IMR-90 (cell line): ENCODE measurements around the gene PDE4A. TPM values are rescaled to one million over a fixed set of nuclear protein-coding genes. Genes with fewer than 3 reads are reported as not detected.
A peak's percentile ranks its signal among the peaks of the same experiment; 100 is the strongest.
"Not testable (repeated sequence)": the region's sequence is repeated elsewhere in the genome, so short reads cannot be mapped to it uniquely, and the experiment has no call there.

Experiments
- ATAC-seq: fragments of 200-7000 bp; cut with Tn5 transposase; 2 replicates; pipeline ENCODE4 v1.9.1; 2020; ENCODE audit warnings: low read depth, mild to moderate bottlenecking, moderate library complexity
- BruUV-seq: library from RNA; stranded (reverse); fragments of 400-500 nt; replicated peaks from 2 replicates; lab custom pipeline; 2021; lab: Mats Ljungman, UMichigan
- CTCF ChIA-PET: fragments of 300-600 bp; formaldehyde crosslinking; extraction: SDS; loops from one replicate; lab custom pipeline; 2021; ENCODE audit warnings: antibody characterized with exemption; lab: Yijun Ruan, JAX
- POLR2A ChIA-PET: fragments of 300-600 bp; sonication (Branson Sonifier 250); formaldehyde crosslinking; loops from one replicate; lab custom pipeline; 2022; ENCODE audit warnings: antibody characterized with exemption; ENCODE audit not compliant: unreplicated experiment; lab: Charles Lee
- DNase-seq: peaks from one replicate; pipeline ENCODE4 v3.0.0; 2013
- H2AFZ ChIP-seq: replicated peaks from 2 replicates; pipeline ENCODE3; 2013; ENCODE audit warnings: low read length, mild to moderate bottlenecking; ENCODE audit not compliant: poor library complexity
- H2AK5ac ChIP-seq: 2 replicates; pipeline ENCODE4 v1.6.1; 2013; ENCODE audit warnings: low read depth, low read length, inconsistent platforms
- H2AK9ac ChIP-seq: replicated peaks from 2 replicates; pipeline ENCODE3; 2013; ENCODE audit warnings: mild to moderate bottlenecking, low read depth, low read length, moderate library complexity; ENCODE audit not compliant: poor library complexity
- H2BK120ac ChIP-seq: 2 replicates; pipeline ENCODE4 v1.6.1; 2013; ENCODE audit warnings: low read depth, low read length, inconsistent platforms
- H2BK15ac ChIP-seq: 3 replicates; pipeline ENCODE4 v1.6.1; 2013; ENCODE audit warnings: low read depth, low read length, inconsistent platforms
- H2BK20ac ChIP-seq: 2 replicates; pipeline ENCODE4 v1.6.1; 2013; ENCODE audit warnings: low read depth, mild to moderate bottlenecking, inconsistent platforms, low read length, moderate library complexity
- H2BK5ac ChIP-seq: 2 replicates; pipeline ENCODE4 v1.6.1; 2013; ENCODE audit warnings: mild to moderate bottlenecking, low read depth, low read length, inconsistent platforms; ENCODE audit not compliant: poor library complexity, severe bottlenecking
- H3K14ac ChIP-seq: replicated peaks from 2 replicates; pipeline ENCODE4 v1.6.1; 2013; ENCODE audit warnings: low read depth, low read length, inconsistent platforms
- H3K18ac ChIP-seq: 2 replicates; pipeline ENCODE4 v1.6.1; 2013; ENCODE audit warnings: low read depth, low read length, control low read depth
- H3K23ac ChIP-seq: 2 replicates; pipeline ENCODE4 v1.6.1; 2013; ENCODE audit warnings: low read depth, low read length, inconsistent platforms
- H3K27ac ChIP-seq: 2 replicates; pipeline ENCODE4 v1.5.1; 2013; ENCODE audit warnings: mild to moderate bottlenecking, control low read depth, low read length; ENCODE audit not compliant: insufficient read depth
- H3K27me3 ChIP-seq: 2 replicates; pipeline ENCODE4 v1.6.1; 2013; ENCODE audit warnings: low read length; ENCODE audit not compliant: control insufficient read depth, insufficient read depth
- H3K36me3 ChIP-seq: 2 replicates; pipeline ENCODE4 v1.6.1; 2013; ENCODE audit warnings: low read length, mixed read lengths; ENCODE audit not compliant: control insufficient read depth, insufficient read depth
- H3K4ac ChIP-seq: 2 replicates; pipeline ENCODE4 v1.6.1; 2013; ENCODE audit warnings: low read depth, low read length, inconsistent platforms
- H3K4me1 ChIP-seq: 2 replicates; pipeline ENCODE4 v1.6.1; 2013; ENCODE audit warnings: low read length, mixed read lengths; ENCODE audit not compliant: control insufficient read depth, insufficient read depth
- H3K4me2 ChIP-seq: 2 replicates; pipeline ENCODE4 v1.6.1; 2013; ENCODE audit warnings: low read depth, mild to moderate bottlenecking, control low read depth, low read length, moderate library complexity
- H3K4me3 ChIP-seq: 2 replicates; pipeline ENCODE4 v1.5.1; 2013; ENCODE audit warnings: low read depth, mild to moderate bottlenecking, control low read depth, low read length, moderate library complexity; ENCODE audit not compliant: insufficient read depth
- H3K56ac ChIP-seq: 2 replicates; pipeline ENCODE4 v1.6.1; 2013; ENCODE audit warnings: low read length, inconsistent platforms; ENCODE audit not compliant: insufficient read depth; ENCODE audit errors: extremely low read depth
- H3K79me1 ChIP-seq, 2 experiments: 2 replicates each; pipeline ENCODE4 v1.6.1; 2013; ENCODE audit warnings: low read length in 2 of 2, inconsistent platforms in 1 of 2, low read depth in 1 of 2
- H3K9ac ChIP-seq: 2 replicates; pipeline ENCODE4 v1.6.1; 2013; ENCODE audit warnings: low read depth, low read length, control low read depth
- H3K9me1 ChIP-seq: 2 replicates; pipeline ENCODE4 v1.6.1; 2013; ENCODE audit warnings: low read length, inconsistent platforms; ENCODE audit not compliant: insufficient read depth
- H3K9me3 ChIP-seq: 2 replicates; pipeline ENCODE4 v1.6.1; 2013; ENCODE audit warnings: low read length; ENCODE audit not compliant: control insufficient read depth, insufficient read depth
- H4K20me1 ChIP-seq: 2 replicates; pipeline ENCODE4 v1.6.1; 2013; ENCODE audit warnings: low read length, inconsistent platforms; ENCODE audit not compliant: insufficient read depth
- H4K5ac ChIP-seq: 2 replicates; pipeline ENCODE4 v1.6.1; 2013; ENCODE audit warnings: mild to moderate bottlenecking, low read depth, low read length, control low read depth
- H4K8ac ChIP-seq, 2 experiments: 2 replicates each; pipeline ENCODE4 v1.6.1; 2013; ENCODE audit warnings: low read depth in 2 of 2, low read length in 2 of 2, control low read depth in 1 of 2, inconsistent platforms in 1 of 2
- H4K91ac ChIP-seq: 2 replicates; pipeline ENCODE4 v1.6.1; 2013; ENCODE audit warnings: low read depth, low read length, inconsistent platforms; ENCODE audit not compliant: insufficient read depth
- WGBS, 2 experiments: methylation state at CpG; one replicate each; pipeline versions ENCODE4 v1.1.5 to v1.1.7; 2013; ENCODE audit warnings: missing lambda C conversion rate in 2 of 2; ENCODE audit not compliant: insufficient read length in 1 of 2; ENCODE audit errors: extremely low coverage in 2 of 2; 5-methylcytosine and 5-hydroxymethylcytosine counted together
- dilution Hi-C: fragments of 300-500 bp; cut with HindIII; formaldehyde crosslinking; loops from one replicate; pipeline ENCODE4 v1.14.3; 2018; ENCODE audit warnings: low sequenced_read_pairs; ENCODE audit not compliant: unreplicated experiment
- in situ Hi-C: fragments of 300-500 bp; cut with MboI; formaldehyde crosslinking; loops from 3 replicates; pipeline ENCODE4 v1.14.3; 2019; ENCODE audit warnings: low sequenced_read_pairs, inconsistent platforms, mixed read lengths
- intact Hi-C: fragments of 100-400 bp; cut with micrococcal nuclease; formaldehyde crosslinking; loops from 2 replicates; pipeline ENCODE4 v1.10.0; 2022
- polyA plus RNA-seq, 3 experiments: library from polyadenylated mRNA; depleted of rRNA; stranded (reverse); fragments of >200 nt; gene quantifications; 2 replicates each; pipeline ENCODE4 v1.2.3, GENCODE V29; 2012; ENCODE audit warnings: low replicate concordance in 1 of 3
- total RNA-seq: library from RNA; depleted of rRNA; stranded (reverse); fragments of >200 nt; gene quantifications from 2 replicates; pipeline ENCODE4 v1.2.3, GENCODE V29; 2012

PDE4A gene
- total and polyA plus RNA-seq, 2 of the 4 experiments (the other 2 are of a cell fraction) = 1.8 to 7.0 TPM

DNA sequence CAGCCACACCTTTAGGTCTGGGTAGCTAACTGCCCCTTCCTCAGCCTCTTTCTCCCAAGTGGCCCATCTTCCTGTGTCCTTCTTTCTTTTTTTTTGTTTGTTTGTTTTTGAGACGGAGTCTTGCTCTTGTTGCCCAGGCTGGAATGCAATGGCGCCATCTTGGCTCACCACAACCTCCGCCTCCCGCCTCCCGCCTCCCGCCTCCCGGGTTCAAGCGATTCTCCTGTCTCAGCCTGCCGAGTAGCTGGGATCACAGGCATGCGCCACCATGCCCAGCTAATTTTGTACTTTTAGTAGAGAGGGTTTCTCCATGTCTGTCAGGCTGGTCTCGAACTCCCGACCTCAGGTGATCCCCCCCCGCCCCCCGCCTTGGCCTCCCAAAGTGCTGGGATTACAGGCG is 41.7 kb downstream of the PDE4A start:
- Histone ChIP-seq H2AK9ac (peak overlapping the region; percentile 39), H3K36me3 (peaks cover 21% of the 10 kb centered on the region), H2AK5ac (0 out of 2 replicates have a peak overlapping the region, but pooled peaks have one; percentile 13)
- dilution Hi-C loops, intact Hi-C loops, H3K18ac ChIP-seq, BruUV-seq, H3K4me1 ChIP-seq, H2BK120ac ChIP-seq, H3K27ac ChIP-seq, in situ Hi-C loops, H3K9me3 ChIP-seq, H3K9me1 ChIP-seq, DNase-seq, H3K9ac ChIP-seq, H3K4me3 ChIP-seq, H3K14ac ChIP-seq, H4K8ac ChIP-seq, H3K56ac ChIP-seq, H3K4me2 ChIP-seq, POLR2A ChIA-PET, ATAC-seq, H4K20me1 ChIP-seq, H2BK20ac ChIP-seq, H4K91ac ChIP-seq, H3K23ac ChIP-seq, H4K5ac ChIP-seq, H2AFZ ChIP-seq, H3K79me1 ChIP-seq, H3K27me3 ChIP-seq, H3K4ac ChIP-seq, H2BK15ac ChIP-seq, H2BK5ac ChIP-seq, CTCF ChIA-PET: not testable (repeated sequence)
- no CpG with 5 or more reads among the region's 15 CpGs for WGBS, 2 experiments
